ENCODE results near the gene FAM200A.
A peak's percentile ranks its signal among the peaks of the same experiment; 100 is the strongest.
"Not testable (repeated sequence)": the region's sequence is repeated elsewhere in the genome, so short reads cannot be mapped to it uniquely, and the experiment has no call there.

FAM200A gene

DNA sequence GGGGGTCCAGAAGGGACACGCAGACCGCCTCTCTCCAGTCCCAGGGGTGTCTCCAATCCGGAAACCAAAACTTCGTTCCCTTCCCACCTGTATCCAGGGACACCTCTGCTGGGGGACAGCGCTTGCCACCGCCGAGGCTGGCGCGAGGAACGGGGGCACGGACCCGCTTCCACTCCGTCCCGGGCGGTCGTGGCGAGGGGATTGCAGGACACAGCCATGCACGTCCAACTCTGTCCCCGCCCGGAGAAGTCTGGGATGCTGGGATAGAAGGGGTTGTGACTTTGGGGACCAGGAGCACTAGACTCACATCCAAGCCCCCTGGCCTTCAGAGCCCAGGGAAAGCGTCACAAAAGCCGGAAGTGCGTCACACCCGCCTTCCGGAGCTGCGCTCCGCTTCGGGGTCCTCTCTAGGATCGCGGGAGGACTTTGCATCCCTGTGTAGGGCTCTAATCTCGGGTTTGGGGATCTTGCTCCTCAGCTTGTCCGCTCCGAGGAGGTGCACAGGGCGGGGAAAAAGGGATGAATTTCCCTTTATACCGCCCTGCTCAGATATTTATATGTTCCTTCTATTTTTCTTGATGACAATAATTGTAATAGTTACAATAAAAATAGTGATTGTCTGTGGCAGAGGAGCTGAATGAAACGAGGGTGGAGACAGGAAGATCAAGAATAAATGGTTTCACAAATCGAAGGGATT is at the start of gene FAM200A:
Gene FAM200A (minus strand): TSS at position 348 of the 697 bp plus-strand sequence. CDS start 3,707 bp downstream, outside the sequence.
- DNase-seq (ENCODE audit: low read depth), result peak; percentile 92

DNA sequence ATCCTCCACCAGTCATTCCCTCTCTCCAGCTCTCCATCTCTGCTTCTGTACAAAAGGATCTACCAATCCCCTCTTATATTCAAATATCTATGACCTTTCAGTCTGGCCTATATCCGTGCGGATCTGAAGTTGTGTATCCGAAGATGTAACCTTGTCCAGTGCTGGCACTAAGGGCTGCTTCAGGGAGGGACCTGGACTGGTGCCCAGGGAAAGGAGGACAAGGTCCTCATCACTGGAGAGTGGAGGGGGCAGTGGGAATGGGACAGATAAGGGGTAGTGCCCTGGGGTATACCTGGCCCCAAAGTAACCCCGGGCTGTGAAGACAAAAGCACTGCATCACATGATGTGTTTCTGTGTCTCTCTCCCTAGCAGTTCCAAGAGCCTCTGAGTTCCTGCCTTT is 47.9 kb upstream of the FAM200A start:
- no peak for DNase-seq (ENCODE audit: low read depth)

DNA sequence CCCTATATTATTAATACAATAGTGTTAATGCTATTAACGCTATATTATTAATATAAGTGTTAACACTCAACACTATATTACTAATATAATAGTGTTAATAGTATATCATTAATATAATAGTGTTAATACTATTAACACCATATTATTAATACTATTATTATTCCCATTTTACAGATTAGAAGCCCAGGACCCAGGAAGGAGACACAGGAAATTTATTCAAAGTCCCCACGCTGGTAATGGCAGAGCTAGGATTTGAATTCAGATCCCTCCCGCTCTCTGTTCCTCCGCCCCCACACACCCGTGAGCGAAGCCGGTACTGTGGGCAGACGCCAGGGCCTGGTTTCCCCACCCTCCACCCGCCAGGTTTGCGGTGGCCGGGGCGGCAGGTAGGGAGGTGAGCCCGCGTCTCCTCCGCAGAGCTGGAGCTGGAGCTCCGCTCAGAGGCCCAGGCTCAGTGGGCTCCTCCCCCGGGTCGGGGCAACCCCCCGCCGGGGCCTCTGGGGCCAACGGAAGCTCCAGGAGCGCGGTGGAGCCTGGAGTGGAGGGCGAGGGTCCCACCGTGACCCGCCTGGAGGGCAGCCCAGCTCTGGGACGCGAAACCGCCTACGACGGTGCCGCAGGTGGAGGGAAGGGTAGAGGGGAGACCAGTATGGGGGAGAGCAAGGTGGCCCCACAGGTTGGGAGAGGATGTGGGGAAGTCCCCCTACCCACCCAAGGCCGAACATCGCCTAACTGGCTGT is 46.0 kb upstream of the FAM200A start, which contains the start of gene TMEM225B:
Gene TMEM225B (plus strand): TSS at position 506 of the 740 bp plus-strand sequence. CDS start 6,122 bp downstream, outside the sequence.
- DNase-seq (ENCODE audit: low read depth), result no peak

DNA sequence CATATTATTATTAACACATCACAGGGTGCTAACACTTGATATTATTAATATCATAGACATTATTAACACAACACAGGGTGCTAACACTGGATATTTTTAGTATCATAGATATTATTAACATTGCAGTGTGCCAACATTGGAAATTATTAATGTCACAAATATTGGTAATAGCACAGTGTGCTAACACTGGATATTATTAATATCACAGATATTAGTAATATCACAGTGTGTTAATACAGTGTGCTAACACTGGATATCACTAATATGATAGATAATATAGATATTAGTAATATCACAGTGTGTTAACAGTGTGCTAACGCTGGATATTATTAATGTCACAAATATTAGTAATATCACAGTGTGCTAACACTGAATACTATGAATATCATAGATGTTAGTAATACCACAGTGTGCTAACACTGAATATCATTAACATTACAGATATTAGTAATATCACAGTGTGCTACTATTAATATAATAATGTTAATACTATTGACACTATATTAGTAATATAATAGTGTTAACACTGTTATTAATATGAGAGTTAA is 44.6 kb upstream of the FAM200A start:
- no peak for DNase-seq (ENCODE audit: low read depth)

DNA sequence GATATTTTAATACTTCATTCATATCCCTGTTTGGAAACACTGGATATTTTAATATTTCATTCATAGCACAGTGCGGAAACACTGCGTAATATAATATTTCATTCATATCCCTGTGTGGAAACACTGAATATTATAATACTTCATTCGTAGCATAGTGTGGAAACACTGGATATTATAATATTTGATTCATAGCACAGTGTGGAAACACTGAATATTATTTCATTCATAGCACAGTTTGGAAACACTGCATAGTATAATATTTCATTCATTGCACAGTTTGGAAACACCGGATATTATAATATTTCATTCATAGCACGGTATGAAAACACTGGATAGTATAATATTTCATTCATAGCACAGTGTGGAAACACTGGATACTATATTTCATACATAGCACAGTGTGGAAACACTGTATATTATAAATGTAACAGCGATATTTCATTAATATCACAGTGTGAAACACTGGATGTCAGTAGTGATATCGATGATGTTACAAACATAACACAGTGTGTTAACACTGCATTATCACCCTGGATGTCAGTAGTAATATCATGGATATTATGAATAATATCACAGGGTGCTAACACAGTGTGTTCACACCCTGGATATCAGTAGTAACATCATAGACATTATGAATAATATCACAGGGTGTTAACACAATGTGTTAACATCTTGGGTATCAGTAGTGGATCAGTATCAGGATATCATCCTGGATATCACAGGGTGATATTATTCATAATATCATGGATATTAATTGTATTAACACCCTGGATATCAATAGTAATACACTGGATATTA is 43.2 kb upstream of the FAM200A start:
- no peak for DNase-seq (ENCODE audit: low read depth)

DNA sequence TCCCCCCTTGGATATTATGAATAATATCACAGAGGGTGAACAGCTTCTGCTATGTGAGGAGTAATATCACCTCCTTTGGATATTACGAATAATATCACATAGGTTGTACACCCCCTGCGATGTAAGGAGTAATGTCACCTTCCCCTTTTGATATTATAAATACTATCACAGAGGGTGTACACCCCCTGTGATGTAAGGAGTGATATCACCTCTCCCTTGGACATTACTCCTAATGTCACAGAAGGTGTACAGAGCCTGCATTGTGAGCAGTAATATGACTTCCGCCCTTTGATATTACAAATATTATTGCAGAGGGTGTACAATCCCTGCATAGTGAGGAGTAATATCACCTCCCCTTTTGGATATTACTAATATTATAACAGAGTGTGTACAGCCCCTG is 37.0 kb upstream of the FAM200A start:
- DNase-seq (ENCODE audit: low read depth), result no peak

DNA sequence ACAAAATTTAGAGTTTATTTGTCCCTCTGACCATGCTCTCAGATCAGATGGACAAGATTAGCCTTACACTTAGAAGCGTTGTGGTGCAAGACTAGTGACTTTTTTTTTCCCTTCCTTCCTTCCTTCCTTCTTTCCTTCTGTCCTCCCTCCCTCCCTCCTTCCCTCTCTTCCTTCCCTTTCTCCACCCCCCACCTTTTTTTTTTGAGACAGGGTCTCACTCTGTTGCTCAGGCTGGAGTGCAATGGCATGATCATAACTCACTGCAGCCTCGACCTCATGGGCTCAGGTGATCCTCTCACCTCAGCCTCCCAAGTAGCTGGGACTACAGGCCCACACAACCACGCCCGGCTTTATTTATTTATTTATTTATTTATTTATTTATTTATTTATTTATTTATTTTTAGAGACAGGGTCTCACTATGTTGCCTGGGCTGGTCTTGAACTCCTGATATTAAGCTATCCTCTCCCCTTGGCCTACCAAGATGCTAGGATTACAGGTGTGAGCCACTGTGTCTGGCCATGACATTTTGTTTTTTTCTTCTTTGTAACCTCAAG is 28.9 kb upstream of the FAM200A start:
- not testable (repeated sequence) for DNase-seq (ENCODE audit: low read depth)

DNA sequence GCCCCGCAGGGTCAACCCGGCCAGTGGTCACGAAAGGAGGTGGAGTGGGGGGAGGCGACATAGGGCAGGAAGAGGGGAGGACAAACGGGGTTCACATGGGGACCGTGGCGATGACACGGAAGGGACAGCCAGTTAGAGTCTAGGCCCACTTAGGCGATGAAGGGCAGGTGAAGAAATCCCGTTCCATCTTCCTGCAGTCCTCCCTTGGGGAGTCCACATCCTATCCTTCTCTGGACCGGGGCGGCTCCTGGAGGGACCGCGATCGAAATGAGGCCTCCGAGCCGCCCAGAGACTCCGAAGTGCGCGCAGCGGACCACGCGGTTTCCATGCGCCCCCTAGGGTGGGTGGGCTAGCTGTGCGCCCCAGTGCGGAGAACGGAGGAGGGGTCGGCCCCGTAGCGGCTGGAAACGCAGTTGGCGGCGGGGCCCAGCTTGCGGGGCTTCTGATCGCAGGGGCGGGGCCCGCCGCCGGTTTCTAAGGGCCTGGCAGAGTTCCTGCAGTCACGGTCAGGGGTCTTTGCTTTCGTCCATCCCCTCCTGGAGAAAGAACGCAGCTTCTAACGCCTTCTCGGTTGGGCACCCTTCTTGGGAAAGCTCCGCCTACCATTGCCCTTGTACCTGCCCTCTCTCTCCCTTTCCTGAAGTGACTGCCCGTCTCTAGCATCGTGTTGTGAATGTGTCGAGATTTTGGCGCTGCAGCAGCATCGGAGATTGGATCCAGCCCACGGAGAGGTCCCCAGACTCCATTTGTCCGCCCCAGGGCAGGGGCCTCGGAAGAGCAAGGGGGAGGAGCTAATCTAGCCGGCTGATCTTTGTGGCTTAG is 28.3 kb upstream of the FAM200A start:
- no peak for DNase-seq (ENCODE audit: low read depth)

DNA sequence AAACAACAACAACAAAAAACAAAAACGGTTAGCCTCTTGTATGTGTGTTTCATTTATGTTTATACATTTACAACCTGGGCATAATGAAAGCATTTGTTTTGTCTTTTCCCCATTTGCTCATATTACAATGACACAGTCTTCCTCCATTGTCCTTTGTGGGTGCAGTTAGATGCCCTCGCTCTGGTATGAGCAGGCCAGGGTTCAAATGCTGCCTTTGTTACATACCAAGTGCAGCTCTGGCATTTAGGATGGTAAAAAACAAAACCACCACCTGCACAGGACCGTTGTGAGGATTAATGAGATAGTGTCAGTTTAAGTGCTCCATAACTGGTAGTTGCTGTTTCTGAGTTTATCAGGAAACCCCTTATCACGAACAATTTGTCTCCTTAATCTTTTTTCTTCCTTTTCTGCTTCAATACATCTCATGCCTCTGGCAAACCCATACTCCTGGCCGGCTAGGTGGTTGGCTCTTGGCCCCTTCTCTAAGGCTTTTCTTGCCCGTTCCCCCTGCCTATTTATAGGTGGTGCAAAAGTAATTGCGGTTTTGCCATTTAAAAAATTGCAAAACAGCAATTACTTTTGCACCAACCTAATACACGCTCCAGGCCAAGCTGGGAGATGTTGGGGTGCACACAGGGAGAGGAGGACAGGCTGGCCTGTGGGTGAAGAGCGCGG is 27.5 kb upstream of the FAM200A start:
- no peak for DNase-seq (ENCODE audit: low read depth)

DNA sequence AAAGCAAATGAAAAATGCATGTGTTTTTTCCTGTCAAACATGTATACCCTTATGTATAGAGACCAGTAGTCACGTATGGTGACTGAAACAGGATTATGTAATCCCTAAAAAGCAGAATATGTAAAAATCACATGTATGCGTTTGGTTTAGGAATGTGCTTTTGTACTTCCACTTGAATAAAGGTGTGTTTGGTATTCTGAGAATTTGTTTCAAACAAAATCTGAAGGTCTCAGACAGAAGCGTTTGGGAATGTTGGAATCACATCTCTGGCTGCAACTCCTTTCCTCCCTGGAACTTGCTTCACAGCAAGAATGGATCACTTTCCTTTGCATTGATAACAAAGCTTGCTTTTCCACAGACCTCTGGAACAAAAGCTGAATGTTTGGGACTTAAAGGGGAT is 24.3 kb upstream of the FAM200A start:
- no peak for DNase-seq (ENCODE audit: low read depth)

DNA sequence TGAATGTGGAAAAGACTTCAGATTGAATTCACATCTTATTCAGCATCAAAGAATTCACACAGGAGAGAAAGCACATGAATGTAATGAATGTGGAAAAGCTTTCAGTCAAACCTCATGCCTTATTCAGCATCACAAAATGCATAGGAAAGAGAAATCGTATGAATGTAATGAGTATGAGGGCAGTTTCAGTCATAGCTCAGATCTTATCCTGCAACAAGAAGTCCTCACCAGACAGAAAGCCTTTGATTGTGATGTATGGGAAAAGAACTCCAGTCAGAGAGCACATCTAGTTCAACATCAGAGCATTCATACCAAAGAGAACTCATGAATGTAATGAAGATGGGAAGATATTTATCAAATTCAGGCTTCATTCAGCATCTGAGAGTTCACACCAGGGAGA is 21.3 kb upstream of the FAM200A start:
- no peak for DNase-seq (ENCODE audit: low read depth)

DNA sequence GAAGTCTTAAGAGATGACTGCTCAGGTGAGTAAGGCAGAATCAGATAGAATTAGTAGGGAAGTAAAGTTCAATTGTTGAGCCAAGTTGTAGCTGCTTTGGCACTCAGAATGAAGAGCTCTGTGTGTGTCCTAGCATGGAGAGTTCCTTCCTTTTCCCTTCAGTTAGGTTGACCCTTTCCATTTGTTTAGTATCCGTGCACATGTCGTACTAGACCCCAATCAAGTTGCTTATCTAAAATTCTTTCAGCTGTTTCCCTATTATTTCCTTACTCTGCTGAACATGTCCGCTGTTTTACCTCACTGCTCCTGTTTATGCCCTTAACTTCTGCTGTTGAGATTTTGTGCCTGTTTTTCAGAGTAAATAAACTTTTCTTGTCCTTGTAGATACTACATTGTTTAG is 19.9 kb upstream of the FAM200A start:
- no peak for DNase-seq (ENCODE audit: low read depth)

DNA sequence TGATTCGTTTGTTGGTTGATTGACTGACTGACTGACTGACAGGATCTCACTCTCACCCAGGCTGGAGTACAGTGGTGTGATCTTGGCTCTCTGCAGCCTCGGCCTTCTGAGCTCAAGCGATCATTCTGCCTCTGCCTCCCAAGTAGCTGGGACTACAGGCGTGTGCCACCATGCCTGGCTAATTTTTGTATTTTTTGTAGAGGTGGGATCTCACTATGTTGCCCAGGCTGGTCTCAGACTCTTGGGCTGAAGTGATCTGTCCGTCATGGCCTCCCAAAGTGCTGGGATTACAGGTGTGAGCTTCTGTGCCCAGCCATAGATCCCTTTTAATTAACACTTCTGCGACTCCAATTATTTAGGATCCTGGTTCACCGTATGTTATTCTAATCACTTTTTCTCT is 16.9 kb upstream of the FAM200A start:
- DNase-seq (ENCODE audit: low read depth), result not testable (repeated sequence)

DNA sequence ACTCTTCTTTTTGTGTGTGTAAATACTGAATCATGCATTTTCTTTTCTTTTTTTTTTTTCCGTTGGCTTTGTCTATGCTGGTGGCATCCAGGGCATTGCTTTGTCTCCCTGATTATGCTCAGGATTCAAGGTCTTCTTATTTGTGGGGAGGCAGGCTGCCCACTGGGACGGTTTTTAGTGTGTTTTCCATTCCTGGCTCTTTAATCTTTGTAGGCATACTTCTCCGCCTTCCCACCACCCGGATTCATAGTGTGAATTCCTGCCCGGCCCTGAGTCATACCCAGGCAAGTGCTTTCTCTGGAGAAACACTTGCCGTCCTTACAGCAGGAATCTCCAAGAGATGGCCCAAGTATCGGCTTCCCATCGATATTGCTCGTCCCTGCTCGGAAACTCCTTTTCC is 11.7 kb upstream of the FAM200A start:
- peak; percentile 77 for DNase-seq (ENCODE audit: low read depth)

DNA sequence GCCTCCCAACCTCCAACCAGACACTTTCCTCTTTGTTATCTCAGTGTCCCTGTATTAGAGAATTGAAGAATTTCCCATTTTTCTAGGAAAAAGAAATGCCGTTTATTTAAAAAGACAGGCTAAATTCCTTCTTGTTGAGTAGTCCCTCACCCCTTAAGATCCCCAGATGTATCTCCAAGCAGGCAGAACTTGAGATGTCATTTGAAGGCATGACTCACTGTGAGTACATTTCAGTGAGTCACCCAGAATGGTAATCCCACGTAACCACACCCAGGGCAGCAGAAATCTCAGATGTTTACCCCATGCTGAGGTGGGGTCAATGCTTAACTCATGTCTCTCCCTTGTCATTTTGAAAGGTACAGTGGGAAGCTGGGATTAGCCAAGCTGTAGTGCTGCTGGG is 10.9 kb upstream of the FAM200A start:
- DNase-seq (ENCODE audit: low read depth), result peak; percentile 100

DNA sequence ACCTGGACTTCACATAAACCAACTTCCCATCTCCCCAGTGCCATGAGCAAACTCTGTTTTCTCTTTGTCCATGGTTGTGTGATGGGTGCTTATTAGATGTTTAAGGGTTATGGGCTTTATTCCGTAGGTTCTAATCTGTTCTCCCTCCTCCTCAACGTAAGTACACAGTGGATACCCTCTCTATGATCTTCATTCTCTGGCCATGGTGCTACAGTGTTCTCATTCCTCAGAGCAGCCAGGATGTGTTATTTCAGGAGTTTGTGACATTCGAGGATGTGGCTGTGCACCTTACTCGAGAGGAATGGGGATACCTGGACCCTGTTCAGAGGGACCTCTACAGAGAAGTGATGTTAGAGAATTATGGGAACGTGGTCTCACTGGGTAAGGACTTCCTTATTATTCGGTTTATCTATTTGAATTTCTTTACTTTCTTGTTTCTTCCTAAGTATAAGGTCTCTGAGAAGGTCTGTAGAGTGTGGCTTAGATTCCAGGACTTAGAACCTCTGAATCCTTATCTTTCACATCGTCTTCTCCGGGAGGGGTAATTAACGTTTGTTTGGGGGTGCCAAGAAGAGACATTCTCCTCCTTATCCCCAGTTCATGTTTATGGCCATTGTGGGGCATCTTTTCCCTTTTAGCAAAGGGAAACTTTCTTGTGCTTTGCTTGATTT is 10.3 kb upstream of the FAM200A start:
- DNase-seq (ENCODE audit: low read depth), result no peak

DNA sequence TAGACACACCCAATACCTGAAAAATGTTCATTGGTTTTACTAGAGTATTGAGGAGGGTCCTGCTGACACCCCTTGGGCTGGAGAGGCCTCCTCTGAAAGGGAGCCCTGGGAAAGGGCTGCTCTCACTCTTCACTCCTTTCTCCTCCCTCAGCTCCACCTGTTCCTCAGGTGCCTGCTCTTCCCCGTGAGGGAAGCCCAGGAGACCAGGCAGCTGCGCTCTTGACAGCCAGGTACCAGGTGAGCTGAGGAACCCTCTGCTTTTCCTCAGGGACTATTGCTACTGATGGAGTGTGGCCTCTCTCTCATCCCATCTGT is 9.8 kb upstream of the FAM200A start:
- no peak for DNase-seq (ENCODE audit: low read depth)

DNA sequence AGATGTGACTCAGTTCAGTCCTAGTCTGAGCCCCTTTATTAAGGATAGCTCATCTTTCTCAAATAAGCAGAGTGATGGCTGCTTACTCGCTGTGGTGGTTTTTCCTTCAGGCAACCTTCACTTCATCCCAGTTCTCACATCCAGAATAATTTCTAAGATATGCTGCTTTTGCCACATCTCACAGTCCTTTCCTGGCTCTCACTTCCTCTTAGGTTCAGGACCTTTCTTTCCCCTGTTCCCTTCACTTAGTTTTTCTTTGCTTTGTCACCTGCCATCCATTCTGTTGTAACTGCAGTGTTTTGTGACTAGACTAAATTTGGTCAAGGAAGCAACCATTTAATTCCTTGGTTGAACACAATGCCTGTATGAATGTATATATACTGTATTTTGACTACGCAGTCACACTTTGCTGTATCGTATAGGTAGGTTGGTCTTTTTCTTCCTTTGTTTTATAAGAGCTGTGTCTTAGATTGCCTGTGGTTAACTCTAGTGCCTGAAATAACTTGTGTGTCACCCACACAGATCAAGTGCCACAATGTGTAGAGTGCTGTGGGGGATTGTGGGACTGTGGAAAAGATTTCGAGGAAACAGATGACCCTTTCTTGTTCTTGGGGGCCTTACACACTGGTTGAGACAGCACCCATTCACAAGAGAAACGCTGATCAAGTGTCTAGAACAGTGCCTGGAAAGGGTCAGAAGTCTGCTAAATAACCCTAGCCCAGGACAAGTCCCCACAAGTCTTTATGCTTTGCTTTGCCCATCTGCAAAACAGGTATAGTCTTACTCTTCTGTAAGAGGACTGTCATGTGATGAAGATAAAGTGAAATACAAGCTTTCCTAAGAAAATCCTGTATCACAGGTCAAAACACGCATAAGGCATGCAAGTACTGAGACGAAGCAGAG is 9.2 kb upstream of the FAM200A start:
- no peak for DNase-seq (ENCODE audit: low read depth)
